Upper lobe of left lung (tissue), 6 donors: ENCODE measurements around the gene ITGB1BP1. TPM values are rescaled to one million over a fixed set of nuclear protein-coding genes. Genes with fewer than 3 reads are reported as not detected.

Source experiments
- ATAC-seq, 2 donors: fragments of 200-7000 bp; cut with Tn5 transposase; one replicate each; pipeline ENCODE4 v1.9.1; 2022; ENCODE audit warnings: mild to moderate bottlenecking in 2 of 2, moderate library complexity in 2 of 2; ENCODE audit not compliant: low FRiP score in 2 of 2
- DNase-seq, 2 donors: peaks; one replicate each; pipeline ENCODE4 v3.0.0-alpha.2; 2019 to 2020
- H3K27ac ChIP-seq, 4 donors: fragments of 200-600 bp; sonication (generic); one replicate each; pipeline ENCODE4 v1.5.1; 2016 to 2019
- H3K27me3 ChIP-seq, 4 donors: fragments of 200-600 bp; sonication (generic); one replicate each; pipeline ENCODE4 v1.5.1; 2017 to 2019
- H3K36me3 ChIP-seq, 4 donors: fragments of 200-600 bp; sonication (generic); one replicate each; pipeline ENCODE4 v1.5.1; 2016 to 2019
- H3K4me1 ChIP-seq, 4 donors: fragments of 200-600 bp; sonication (generic); one replicate each; pipeline ENCODE4 v1.5.1; 2018 to 2019
- H3K4me3 ChIP-seq, 4 donors: fragments of 200-600 bp; sonication (generic); one replicate each; pipeline ENCODE4 v1.5.1; 2017 to 2019; ENCODE audit warnings: mild to moderate bottlenecking in 2 of 4, moderate library complexity in 1 of 4
- H3K9me3 ChIP-seq, 4 donors: fragments of 200-600 bp; sonication (generic); one replicate each; pipeline ENCODE4 v1.5.1; 2018 to 2019
- EP300 ChIP-seq, 4 donors: sonication (generic); formaldehyde crosslinking; IDR thresholded peaks; one replicate each; pipeline ENCODE4 v1.5.1; 2017; ENCODE audit warnings: antibody characterized with exemption in 4 of 4, control low read depth in 2 of 4
- POLR2A ChIP-seq, 4 donors: fragments of 450-650 bp; IDR thresholded peaks; one replicate each; pipeline ENCODE4 v1.5.1; 2016 to 2017; ENCODE audit warnings: antibody characterized with exemption in 4 of 4, mild to moderate bottlenecking in 2 of 4
- POLR2AphosphoS5 ChIP-seq, 2 donors: sonication (generic); formaldehyde crosslinking; IDR thresholded peaks; one replicate each; pipeline ENCODE4 v1.5.1; 2017; ENCODE audit warnings: antibody characterized with exemption in 2 of 2
- WGBS, 2 donors: methylation state at CpG; one replicate each; pipeline ENCODE4 v1.1.5; 2017 to 2018; 5-methylcytosine and 5-hydroxymethylcytosine counted together
- total RNA-seq, 6 donors: library from RNA; depleted of rRNA in 4 of 6; stranded (reverse); fragments of >200 nt in 4 of 6; gene quantifications; one replicate each; pipeline versions ENCODE4 v1.1.0 to v1.2.1, GENCODE V29; 2016 to 2021
- TF ChIP-seq, protein P1 (sequence below), 6 experiments: fragments of 450-650 bp in 4 of 6; fragments of 200-600 bp in 2 of 6; sonication (generic) in 2 of 6; IDR thresholded peaks; one replicate each; pipeline ENCODE4 v1.5.1; 2016 to 2019; ENCODE audit warnings: antibody characterized with exemption in 6 of 6
- donor health status: DM: no; HTN: no; CAD: no; lungs with moderate emphysema.
- donor health status: DM: no; HTN: yes; CAD: no; lungs with severe emphysema.

ITGB1BP1 gene
- total RNA-seq, 6 donors from 2014 or later, result 25.1 to 87.2 (median 39.1) TPM

DNA sequence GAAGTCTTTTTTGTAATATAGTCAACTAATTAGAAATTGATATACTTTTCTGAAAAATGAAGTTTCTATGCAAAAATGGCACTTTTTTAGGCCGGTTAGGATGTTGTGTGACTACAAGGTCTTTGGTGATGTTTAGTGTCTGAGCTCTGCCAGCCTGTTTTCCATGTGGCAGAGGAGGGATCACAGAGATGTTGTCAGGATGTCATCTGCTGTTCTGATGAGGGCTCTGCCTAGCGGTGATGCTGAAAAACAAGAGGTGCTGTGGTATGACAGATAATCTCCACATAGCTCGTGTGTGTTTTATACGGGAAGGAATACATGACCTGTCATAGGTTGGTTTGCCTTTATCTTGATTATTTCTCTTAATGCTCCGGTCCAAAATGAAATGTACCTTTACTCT is 39.0 kb upstream of the ITGB1BP1 start:
- H3K27me3 ChIP-seq, result no peaks in the 10 kb centered on the region
- H3K4me3 ChIP-seq, result no peak overlapping the region
- no peak overlapping the region for H3K27ac ChIP-seq
- ATAC-seq (no peak), DNase-seq (no peak)
- no peak for TF ChIP-seq POLR2AphosphoS5 (IDR thresholded peaks at IDR 0.05)
- no peak for TF ChIP-seq EP300 (IDR thresholded peaks at IDR 0.05)
- TF ChIP-seq POLR2A (IDR thresholded peaks at IDR 0.05), result no peak
- TF ChIP-seq, protein P1, sequence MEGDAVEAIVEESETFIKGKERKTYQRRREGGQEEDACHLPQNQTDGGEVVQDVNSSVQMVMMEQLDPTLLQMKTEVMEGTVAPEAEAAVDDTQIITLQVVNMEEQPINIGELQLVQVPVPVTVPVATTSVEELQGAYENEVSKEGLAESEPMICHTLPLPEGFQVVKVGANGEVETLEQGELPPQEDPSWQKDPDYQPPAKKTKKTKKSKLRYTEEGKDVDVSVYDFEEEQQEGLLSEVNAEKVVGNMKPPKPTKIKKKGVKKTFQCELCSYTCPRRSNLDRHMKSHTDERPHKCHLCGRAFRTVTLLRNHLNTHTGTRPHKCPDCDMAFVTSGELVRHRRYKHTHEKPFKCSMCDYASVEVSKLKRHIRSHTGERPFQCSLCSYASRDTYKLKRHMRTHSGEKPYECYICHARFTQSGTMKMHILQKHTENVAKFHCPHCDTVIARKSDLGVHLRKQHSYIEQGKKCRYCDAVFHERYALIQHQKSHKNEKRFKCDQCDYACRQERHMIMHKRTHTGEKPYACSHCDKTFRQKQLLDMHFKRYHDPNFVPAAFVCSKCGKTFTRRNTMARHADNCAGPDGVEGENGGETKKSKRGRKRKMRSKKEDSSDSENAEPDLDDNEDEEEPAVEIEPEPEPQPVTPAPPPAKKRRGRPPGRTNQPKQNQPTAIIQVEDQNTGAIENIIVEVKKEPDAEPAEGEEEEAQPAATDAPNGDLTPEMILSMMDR (IDR thresholded peaks at IDR 0.05), result no peak
- peaks cover 0 to 52% (median 16%) of the 10 kb centered on the region in 4 donors for H3K36me3 ChIP-seq
- 89 to 96% methylated on average over 5 of the region's 5 CpGs for WGBS, 2 donors
- no peaks in the 10 kb centered on the region for H3K9me3 ChIP-seq
- no peaks in the 10 kb centered on the region for H3K4me1 ChIP-seq

DNA sequence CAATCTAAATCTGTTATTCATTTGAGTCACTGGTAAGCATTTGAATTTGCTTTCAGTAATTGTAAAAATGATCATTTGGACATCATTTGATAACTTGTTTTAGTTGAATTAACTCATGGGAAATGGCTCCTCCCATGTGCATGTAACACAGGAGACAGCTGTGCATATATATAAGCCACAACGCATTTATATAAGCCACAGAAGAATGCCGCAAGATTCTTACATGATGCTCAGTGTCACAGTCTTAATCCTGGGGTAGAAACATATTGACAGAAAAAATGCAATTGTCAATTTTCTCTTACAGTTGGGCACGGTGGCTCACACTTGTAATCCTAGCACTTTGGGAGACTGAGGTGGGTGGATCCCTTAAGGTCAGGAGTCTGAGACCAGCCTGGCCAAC is 37.8 kb upstream of the ITGB1BP1 start:
- Histone ChIP-seq H3K27me3 (no peaks in the 10 kb centered on the region), H3K4me3 (no peak overlapping the region), H3K9me3 (no peaks in the 10 kb centered on the region), H3K4me1 (no peaks in the 10 kb centered on the region), H3K27ac (no peak overlapping the region), H3K36me3 (peaks cover 0 to 64% (median 19%) of the 10 kb centered on the region in 4 donors)
- ATAC-seq (no peak), DNase-seq (no peak)
- no peak for TF ChIP-seq POLR2AphosphoS5 (IDR thresholded peaks at IDR 0.05)
- 92 to 93% methylated on average over 3 of the region's 3 CpGs for WGBS, 2 donors

- TF ChIP-seq EP300 (IDR thresholded peaks at IDR 0.05) (no peak), POLR2AphosphoS5 (IDR thresholded peaks at IDR 0.05) (no peak)
- Histone ChIP-seq H3K27me3 (no peaks in the 10 kb centered on the region), H3K36me3 (peaks cover 0 to 65% (median 19%) of the 10 kb centered on the region in 4 donors), H3K4me1 (no peaks in the 10 kb centered on the region), H3K4me3 (no peak overlapping the region), H3K9me3 (no peaks in the 10 kb centered on the region), H3K27ac (no peak overlapping the region)
- no peak for ATAC-seq
- DNase-seq, result no peak
- 98% methylated on average over 3 of the region's 3 CpGs for WGBS, 2 donors
Observed at GRCh38 chr2:9460441-9461017, 37.2 kb upstream of the ITGB1BP1 start.

- Histone ChIP-seq H3K9me3 (no peaks in the 10 kb centered on the region), H3K36me3 (peaks cover 0 to 70% (median 38%) of the 10 kb centered on the region in 4 donors), H3K27ac (no peak overlapping the region), H3K4me1 (no peaks in the 10 kb centered on the region), H3K4me3 (no peak overlapping the region), H3K27me3 (no peaks in the 10 kb centered on the region)
- ATAC-seq (no peak), DNase-seq (no peak)
- TF ChIP-seq EP300 (IDR thresholded peaks at IDR 0.05), result no peak
- TF ChIP-seq, protein P1 (IDR thresholded peaks at IDR 0.05), result no peak
- TF ChIP-seq POLR2AphosphoS5 (IDR thresholded peaks at IDR 0.05), result no peak
- no peak for TF ChIP-seq POLR2A (IDR thresholded peaks at IDR 0.05)
- 100% methylated on average over 1 of the region's 1 CpG for WGBS, 2 donors
Observed at GRCh38 chr2:9451231-9451630, 27.9 kb upstream of the ITGB1BP1 start.

DNA sequence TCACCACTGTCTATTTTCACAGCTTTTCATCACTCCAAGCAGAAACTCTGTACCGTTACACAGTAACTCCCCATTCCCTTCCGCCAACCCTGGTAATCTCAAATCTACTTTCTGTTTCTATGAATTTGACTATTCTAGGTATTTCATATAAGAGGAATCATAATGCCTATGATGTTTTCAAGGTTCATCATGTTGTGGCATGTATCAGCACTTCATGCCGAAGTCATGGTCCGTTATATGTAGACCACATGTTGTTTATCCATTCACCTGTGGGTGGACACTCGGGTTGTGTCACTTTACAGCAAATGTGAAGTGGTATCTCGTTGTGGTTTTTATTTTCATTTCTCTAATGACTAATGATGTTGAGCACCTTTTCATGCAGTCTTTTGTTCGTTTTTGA is 21.8 kb upstream of the ITGB1BP1 start:
- no peak for ATAC-seq

DNA sequence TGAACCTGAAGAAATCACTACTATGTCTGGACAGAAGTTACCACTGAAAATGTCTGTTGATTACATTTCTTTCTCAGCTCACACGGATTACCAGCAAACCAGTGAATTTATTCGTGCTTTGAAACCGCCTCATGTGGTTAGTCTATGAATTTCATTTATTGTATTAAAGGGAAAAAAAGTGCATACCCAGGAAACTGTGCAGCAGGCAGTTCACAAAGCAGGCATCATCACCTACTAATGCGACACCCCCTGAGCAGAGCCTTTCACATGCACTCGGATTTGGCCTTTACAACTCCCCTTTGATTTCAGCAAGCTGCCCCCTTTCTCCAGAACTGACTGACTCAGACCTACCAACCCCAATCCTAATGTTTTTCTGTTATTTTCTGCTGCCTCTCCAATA is 20.2 kb upstream of the ITGB1BP1 start:
- Histone ChIP-seq H3K4me3 (no peak overlapping the region), H3K27me3 (no peaks in the 10 kb centered on the region), H3K9me3 (no peaks in the 10 kb centered on the region), H3K27ac (no peak overlapping the region), H3K4me1 (no peaks in the 10 kb centered on the region), H3K36me3 (peaks cover 10 to 82% (median 55%) of the 10 kb centered on the region in 4 donors)
- ATAC-seq, result no peak
- no peak for DNase-seq
- WGBS, 2 donors, result 88 to 90% methylated on average over 5 of the region's 5 CpGs
- TF ChIP-seq, protein P1 (IDR thresholded peaks at IDR 0.05), result no peak
- TF ChIP-seq EP300 (IDR thresholded peaks at IDR 0.05) (no peak), POLR2A (IDR thresholded peaks at IDR 0.05) (no peak), POLR2AphosphoS5 (IDR thresholded peaks at IDR 0.05) (no peak)

More for the DNA sequence above, 21.8 kb upstream of the ITGB1BP1 start:
- no peak for DNase-seq
- H3K4me3 ChIP-seq, result no peak overlapping the region
- no peaks in the 10 kb centered on the region for H3K27me3 ChIP-seq
- no peak for TF ChIP-seq POLR2A (IDR thresholded peaks at IDR 0.05)
- WGBS, 2 donors, result 93 to 96% methylated on average over 7 of the region's 7 CpGs
- H3K9me3 ChIP-seq, result no peaks in the 10 kb centered on the region
- no peak overlapping the region for H3K27ac ChIP-seq
- peaks cover 10 to 88% (median 59%) of the 10 kb centered on the region in 4 donors for H3K36me3 ChIP-seq
- H3K4me1 ChIP-seq, result no peaks in the 10 kb centered on the region
